Measurements from ENCODE around the gene LCN15.
A peak's percentile ranks its signal among the peaks of the same experiment; 100 is the strongest.

The LCN15 gene

GRCh38 chr9:136748666-136749611 lies 15.4 kb downstream of the LCN15 start:
- TF ChIP-seq POLR2A (IDR thresholded peaks at IDR 0.05; ENCODE audit: low read length) (no peak), GATA1 (IDR thresholded peaks at IDR 0.05; ENCODE audit: low read depth, low read length) (no peak)
- no peak for DNase-seq

- TF ChIP-seq POLR2A (IDR thresholded peaks at IDR 0.05; ENCODE audit: low read length) (no peak), GATA1 (IDR thresholded peaks at IDR 0.05; ENCODE audit: low read depth, low read length) (no peak)
- DNase-seq: no peak
Observed at GRCh38 chr9:136748201-136748600, 16.1 kb downstream of the LCN15 start, which contains the start of gene LCN6. Gene LCN6 (minus strand): TSS chr9:136748525. CDS start chr9:136748483, 42 bp downstream.

GRCh38 chr9:136747161-136748060 lies 16.9 kb downstream of the LCN15 start:
- no peak for TF ChIP-seq POLR2A (IDR thresholded peaks at IDR 0.05; ENCODE audit: low read length)
- no peak for TF ChIP-seq GATA1 (IDR thresholded peaks at IDR 0.05; ENCODE audit: low read depth, low read length)
- no peak for DNase-seq

DNA sequence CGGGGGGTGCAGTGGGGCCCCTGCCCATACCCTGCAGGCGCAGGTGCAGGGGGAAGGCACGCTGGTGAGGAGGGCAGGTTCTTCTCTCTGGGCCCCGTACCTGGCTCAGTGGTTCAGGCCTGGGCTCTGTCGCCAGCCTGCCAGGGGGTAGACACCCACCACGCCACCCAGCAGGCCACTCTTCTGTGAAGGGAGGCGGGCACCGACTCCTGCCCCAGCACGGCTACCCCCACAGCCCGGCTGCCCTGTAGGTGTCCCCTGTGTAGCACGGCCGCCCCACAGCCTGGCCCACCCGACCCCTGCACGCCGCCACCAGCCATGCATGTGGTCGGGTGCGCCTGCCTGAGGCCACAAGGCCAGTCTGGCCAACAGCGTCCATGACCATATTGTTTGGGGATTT lies 17.7 kb downstream of the LCN15 start:
- DNase-seq: no peak
- no peak for TF ChIP-seq POLR2A (IDR thresholded peaks at IDR 0.05; ENCODE audit: low read length)
- no peak for TF ChIP-seq GATA1 (IDR thresholded peaks at IDR 0.05; ENCODE audit: low read depth, low read length)

- TF ChIP-seq GATA1 (IDR thresholded peaks at IDR 0.05; ENCODE audit: low read depth, low read length): no peak
- TF ChIP-seq POLR2A (IDR thresholded peaks at IDR 0.05; ENCODE audit: low read length): no peak
- no peak for DNase-seq
Observed at GRCh38 chr9:136746155-136746490, 18.2 kb downstream of the LCN15 start.

- no peak for DNase-seq
- TF ChIP-seq POLR2A (IDR thresholded peaks at IDR 0.05; ENCODE audit: low read length): no peak
- TF ChIP-seq GATA1 (IDR thresholded peaks at IDR 0.05; ENCODE audit: low read depth, low read length): no peak
Observed at GRCh38 chr9:136745389-136746154, 18.7 kb downstream of the LCN15 start.

- TF ChIP-seq POLR2A (IDR thresholded peaks at IDR 0.05; ENCODE audit: low read length): no peak
- no peak for TF ChIP-seq GATA1 (IDR thresholded peaks at IDR 0.05; ENCODE audit: low read depth, low read length)
- DNase-seq: no peak
Observed at GRCh38 chr9:136744773-136745172, 19.5 kb downstream of the LCN15 start.

GRCh38 chr9:136743639-136744211 lies 20.6 kb downstream of the LCN15 start:
- DNase-seq: no peak
- no peak for TF ChIP-seq POLR2A (IDR thresholded peaks at IDR 0.05; ENCODE audit: low read length)
- no peak for TF ChIP-seq GATA1 (IDR thresholded peaks at IDR 0.05; ENCODE audit: low read depth, low read length)

DNA sequence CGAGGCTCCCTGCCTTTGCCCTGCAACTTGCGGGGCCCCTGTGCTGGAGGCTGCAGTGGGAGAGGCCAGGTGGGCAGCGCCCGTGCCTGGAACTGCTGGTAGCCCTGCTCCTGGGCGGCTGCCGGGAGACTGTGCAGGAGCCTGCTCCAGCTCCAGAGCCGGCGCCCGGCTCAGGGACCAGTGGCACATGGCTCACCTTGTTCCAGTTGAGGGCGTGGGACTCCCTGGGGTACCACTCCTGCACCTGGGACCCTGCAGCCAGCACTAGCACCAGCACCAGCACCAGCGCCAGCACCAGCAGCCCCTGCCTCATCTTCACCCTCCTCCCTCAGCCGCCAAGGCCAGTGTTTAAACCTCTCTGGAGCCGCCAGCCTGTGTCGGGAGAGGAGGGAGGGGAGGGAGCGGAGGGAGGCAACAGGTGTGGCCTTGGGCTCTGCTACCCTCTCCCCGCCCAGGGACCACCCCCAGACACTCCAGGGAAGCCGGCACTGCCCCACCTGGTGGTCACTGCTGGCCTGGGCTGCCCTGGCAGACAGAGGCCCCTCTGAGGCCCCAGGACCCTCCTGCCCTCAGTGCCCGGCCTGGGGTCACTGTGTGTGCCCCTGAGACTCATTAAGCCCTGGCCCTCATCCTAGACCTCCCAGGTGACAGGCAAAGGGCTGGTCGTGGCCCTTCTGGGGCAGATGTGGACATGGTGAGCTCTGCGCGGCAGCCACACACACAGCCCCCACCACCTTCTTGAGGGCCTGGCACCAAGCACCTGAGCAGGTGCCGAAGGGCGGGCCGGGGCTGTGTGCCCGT lies 21.5 kb downstream of the LCN15 start, which contains the start of gene LCN10:
LCN10 (minus strand) TSS at position 350 of the 801 bp plus-strand sequence; CDS start at position 313, 37 bp downstream.
- TF ChIP-seq POLR2A (IDR thresholded peaks at IDR 0.05; ENCODE audit: low read length): no peak
- no peak for DNase-seq

- DNase-seq: no peak
- no peak for TF ChIP-seq GATA1 (IDR thresholded peaks at IDR 0.05; ENCODE audit: low read depth, low read length)
- TF ChIP-seq POLR2A (IDR thresholded peaks at IDR 0.05; ENCODE audit: low read length): no peak
Observed at GRCh38 chr9:136741883-136742571, 22.3 kb downstream of the LCN15 start.

- no peak for TF ChIP-seq POLR2A (IDR thresholded peaks at IDR 0.05; ENCODE audit: low read length)
- no peak for TF ChIP-seq GATA1 (IDR thresholded peaks at IDR 0.05; ENCODE audit: low read depth, low read length)
- peak; percentile 34 to 45 for DNase-seq
Observed at GRCh38 chr9:136740971-136741882, 23.1 kb downstream of the LCN15 start.

All from erythroblast (primary cell).